Measurements from ENCODE around the gene IFI35. TPM values are rescaled to one million over a fixed set of nuclear protein-coding genes. Genes with fewer than 3 reads are reported as not detected.

Gene IFI35
- total and polyA plus RNA-seq, 9 of the 15 experiments (the other 6 are each of a cell fraction or from before 2014, with no cell fraction given): 4.4 to 13.1 (median 10.2) TPM

DNA sequence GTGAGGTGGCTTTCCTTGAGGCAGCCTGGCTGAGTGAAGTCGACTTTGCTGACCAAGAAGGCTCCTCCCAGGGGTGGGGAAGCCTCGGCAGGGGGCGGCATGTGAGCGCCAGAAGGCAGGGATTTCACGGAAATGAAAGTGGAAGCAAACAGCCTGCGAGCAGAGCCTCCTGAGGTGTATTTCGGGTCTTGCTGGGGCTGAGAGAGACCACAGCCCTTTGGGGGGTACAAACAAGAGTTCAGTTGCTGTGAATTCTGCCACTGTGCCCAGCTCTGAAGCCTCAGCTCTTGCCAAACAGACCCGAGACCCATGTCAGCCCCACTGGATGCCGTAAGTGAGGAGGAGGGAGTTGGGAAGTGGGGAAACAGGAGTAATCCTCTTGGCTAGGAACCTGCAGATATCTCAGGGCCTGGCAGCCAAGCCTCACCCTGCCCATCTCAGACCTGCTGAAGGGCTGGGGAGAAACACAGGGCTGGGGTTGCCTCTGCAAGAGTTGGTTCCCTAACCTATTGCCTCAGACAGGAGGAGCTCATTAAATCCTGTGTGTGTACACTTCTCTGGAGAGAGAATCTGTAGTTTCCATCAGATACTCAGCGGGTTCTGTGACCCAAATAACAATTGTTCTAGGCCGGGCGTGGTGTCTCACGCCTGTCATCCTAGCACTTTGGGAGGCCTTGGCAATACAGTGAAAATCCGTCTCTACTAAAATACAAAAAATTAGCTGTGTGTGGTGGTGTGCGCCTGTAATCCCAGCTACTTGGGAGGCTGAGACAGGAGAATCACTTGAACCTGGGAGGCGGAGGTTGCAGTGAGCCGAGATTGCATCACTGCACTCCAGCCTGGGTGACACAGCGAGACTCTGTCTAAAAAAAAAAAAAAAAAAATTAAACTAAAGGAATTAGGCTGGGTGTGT, at the start of gene IFI35 (continued):
- TF ChIP-seq, protein P1, sequence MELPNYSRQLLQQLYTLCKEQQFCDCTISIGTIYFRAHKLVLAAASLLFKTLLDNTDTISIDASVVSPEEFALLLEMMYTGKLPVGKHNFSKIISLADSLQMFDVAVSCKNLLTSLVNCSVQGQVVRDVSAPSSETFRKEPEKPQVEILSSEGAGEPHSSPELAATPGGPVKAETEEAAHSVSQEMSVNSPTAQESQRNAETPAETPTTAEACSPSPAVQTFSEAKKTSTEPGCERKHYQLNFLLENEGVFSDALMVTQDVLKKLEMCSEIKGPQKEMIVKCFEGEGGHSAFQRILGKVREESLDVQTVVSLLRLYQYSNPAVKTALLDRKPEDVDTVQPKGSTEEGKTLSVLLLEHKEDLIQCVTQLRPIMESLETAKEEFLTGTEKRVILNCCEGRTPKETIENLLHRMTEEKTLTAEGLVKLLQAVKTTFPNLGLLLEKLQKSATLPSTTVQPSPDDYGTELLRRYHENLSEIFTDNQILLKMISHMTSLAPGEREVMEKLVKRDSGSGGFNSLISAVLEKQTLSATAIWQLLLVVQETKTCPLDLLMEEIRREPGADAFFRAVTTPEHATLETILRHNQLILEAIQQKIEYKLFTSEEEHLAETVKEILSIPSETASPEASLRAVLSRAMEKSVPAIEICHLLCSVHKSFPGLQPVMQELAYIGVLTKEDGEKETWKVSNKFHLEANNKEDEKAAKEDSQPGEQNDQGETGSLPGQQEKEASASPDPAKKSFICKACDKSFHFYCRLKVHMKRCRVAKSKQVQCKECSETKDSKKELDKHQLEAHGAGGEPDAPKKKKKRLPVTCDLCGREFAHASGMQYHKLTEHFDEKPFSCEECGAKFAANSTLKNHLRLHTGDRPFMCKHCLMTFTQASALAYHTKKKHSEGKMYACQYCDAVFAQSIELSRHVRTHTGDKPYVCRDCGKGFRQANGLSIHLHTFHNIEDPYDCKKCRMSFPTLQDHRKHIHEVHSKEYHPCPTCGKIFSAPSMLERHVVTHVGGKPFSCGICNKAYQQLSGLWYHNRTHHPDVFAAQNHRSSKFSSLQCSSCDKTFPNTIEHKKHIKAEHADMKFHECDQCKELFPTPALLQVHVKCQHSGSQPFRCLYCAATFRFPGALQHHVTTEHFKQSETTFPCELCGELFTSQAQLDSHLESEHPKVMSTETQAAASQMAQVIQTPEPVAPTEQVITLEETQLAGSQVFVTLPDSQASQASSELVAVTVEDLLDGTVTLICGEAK (IDR thresholded peaks at IDR 0.05): peak; percentile 64
- TF ChIP-seq, protein P1 (CRISPR knock-in tag; IDR thresholded peaks at IDR 0.05): no peak
- TF ChIP-seq U2AF1 (optimal IDR thresholded peaks at IDR 0.05; ENCODE audit: low read depth, low read length): no peak
- TF ChIP-seq, protein P2, sequence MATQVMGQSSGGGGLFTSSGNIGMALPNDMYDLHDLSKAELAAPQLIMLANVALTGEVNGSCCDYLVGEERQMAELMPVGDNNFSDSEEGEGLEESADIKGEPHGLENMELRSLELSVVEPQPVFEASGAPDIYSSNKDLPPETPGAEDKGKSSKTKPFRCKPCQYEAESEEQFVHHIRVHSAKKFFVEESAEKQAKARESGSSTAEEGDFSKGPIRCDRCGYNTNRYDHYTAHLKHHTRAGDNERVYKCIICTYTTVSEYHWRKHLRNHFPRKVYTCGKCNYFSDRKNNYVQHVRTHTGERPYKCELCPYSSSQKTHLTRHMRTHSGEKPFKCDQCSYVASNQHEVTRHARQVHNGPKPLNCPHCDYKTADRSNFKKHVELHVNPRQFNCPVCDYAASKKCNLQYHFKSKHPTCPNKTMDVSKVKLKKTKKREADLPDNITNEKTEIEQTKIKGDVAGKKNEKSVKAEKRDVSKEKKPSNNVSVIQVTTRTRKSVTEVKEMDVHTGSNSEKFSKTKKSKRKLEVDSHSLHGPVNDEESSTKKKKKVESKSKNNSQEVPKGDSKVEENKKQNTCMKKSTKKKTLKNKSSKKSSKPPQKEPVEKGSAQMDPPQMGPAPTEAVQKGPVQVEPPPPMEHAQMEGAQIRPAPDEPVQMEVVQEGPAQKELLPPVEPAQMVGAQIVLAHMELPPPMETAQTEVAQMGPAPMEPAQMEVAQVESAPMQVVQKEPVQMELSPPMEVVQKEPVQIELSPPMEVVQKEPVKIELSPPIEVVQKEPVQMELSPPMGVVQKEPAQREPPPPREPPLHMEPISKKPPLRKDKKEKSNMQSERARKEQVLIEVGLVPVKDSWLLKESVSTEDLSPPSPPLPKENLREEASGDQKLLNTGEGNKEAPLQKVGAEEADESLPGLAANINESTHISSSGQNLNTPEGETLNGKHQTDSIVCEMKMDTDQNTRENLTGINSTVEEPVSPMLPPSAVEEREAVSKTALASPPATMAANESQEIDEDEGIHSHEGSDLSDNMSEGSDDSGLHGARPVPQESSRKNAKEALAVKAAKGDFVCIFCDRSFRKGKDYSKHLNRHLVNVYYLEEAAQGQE (IDR thresholded peaks at IDR 0.05; ENCODE audit: borderline replicate concordance): peak; percentile 73; the same call in 1 of the 2 replicates
- TF ChIP-seq, protein P2 (CRISPR knock-in tag; IDR thresholded peaks at IDR 0.05; ENCODE audit: low read depth): no peak
